Astrocyte (in vitro differentiated cells and primary cell): ENCODE data around the gene NTN4.

Experiments
- EZH2 ChIP-seq: IDR thresholded peaks from 2 replicates; pipeline ENCODE4 v1.6.1; 2012; ENCODE audit warnings: mild to moderate bottlenecking, low read length, inconsistent platforms; ENCODE audit not compliant: insufficient read depth
- TF ChIP-seq, protein P1 (sequence below): IDR thresholded peaks from 2 replicates; pipeline ENCODE4 v1.5.1; 2011; ENCODE audit warnings: low read depth, mild to moderate bottlenecking, inconsistent platforms, low read length, moderate library complexity; ENCODE audit not compliant: insufficient read depth

DNA sequence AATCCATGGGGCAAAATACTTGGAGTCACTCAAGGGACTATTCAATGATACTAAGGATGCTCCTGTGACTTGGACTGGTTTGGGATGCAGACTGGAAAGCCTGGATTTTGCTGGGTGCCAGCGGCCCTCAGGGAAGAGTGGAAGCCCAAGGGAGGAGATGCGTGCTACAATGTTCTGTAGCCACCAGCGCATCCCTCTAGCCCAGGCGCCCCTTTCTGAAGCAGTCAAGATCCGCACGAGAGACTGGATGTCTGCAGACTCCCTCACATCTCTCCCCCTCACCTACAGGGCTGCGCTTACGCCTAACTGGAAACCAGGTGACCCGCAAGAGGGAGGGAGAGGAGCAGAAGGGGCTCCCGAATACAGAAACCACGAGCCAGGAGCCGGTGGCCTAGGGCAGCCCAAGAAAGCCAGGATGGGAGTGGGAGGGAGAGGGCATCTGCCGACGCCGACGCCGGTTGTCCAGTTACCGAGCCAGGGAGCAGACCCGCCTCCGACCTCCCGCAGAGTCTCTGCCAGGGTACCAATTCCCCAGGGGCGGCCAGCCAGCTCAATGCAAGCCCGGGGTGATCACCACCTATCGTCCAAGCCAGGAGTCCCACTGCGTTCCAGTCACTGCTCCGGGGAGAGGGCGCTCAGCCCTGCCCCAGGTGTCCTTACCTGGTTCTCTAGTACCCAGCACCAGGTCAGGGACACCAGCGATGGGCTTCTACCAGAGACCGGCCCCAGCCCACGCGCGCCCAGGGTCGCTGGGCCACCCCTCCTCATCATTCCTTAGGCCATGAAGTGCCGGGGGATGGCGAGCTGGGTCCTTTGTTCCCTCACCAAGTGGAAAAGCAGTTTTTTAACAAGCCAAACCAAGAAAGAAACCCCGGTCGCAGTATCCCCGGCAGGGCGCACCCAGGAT is 1.2 kb downstream of the NTN4 start:
- TF ChIP-seq, protein P1, sequence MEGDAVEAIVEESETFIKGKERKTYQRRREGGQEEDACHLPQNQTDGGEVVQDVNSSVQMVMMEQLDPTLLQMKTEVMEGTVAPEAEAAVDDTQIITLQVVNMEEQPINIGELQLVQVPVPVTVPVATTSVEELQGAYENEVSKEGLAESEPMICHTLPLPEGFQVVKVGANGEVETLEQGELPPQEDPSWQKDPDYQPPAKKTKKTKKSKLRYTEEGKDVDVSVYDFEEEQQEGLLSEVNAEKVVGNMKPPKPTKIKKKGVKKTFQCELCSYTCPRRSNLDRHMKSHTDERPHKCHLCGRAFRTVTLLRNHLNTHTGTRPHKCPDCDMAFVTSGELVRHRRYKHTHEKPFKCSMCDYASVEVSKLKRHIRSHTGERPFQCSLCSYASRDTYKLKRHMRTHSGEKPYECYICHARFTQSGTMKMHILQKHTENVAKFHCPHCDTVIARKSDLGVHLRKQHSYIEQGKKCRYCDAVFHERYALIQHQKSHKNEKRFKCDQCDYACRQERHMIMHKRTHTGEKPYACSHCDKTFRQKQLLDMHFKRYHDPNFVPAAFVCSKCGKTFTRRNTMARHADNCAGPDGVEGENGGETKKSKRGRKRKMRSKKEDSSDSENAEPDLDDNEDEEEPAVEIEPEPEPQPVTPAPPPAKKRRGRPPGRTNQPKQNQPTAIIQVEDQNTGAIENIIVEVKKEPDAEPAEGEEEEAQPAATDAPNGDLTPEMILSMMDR: no peak
- no peak for TF ChIP-seq EZH2
